K562 (cell line): ENCODE data around the gene LEPROT. TPM values are rescaled to one million over a fixed set of nuclear protein-coding genes. Genes with fewer than 3 reads are reported as not detected.
A peak's percentile ranks its signal among the peaks of the same experiment; 100 is the strongest.

Experiments used
- ARID2 ChIP-seq: fragments of 450-650 bp; IDR thresholded peaks from 2 replicates; pipeline ENCODE4 v1.6.1; 2017; ENCODE audit warnings: antibody characterized with exemption, mild to moderate bottlenecking
- DACH1 ChIP-seq: fragments of 450-650 bp; IDR thresholded peaks from 2 replicates; pipeline ENCODE4 v1.6.1; 2018; ENCODE audit not compliant: partially characterized antibody
- EWSR1 ChIP-seq: fragments of 450-650 bp; IDR thresholded peaks from 2 replicates; pipeline ENCODE4 v1.6.1; 2018; ENCODE audit warnings: borderline replicate concordance, mild to moderate bottlenecking, low read depth, moderate library complexity; ENCODE audit not compliant: partially characterized antibody
- FOXP1 ChIP-seq: sonication (generic); formaldehyde crosslinking; IDR thresholded peaks from 2 replicates; pipeline ENCODE4 v1.8.0; 2022; ENCODE audit warnings: mild to moderate bottlenecking, missing genetic modification reagents
- GTF2A2 ChIP-seq: IDR thresholded peaks from 2 replicates; pipeline ENCODE4 v1.6.1; 2016; ENCODE audit warnings: mild to moderate bottlenecking, missing genetic modification characterization, missing compliant biosample characterization
- HLTF ChIP-seq: fragments of 450-650 bp; IDR thresholded peaks from 2 replicates; pipeline ENCODE4 v1.6.1; 2016
- ILK ChIP-seq: fragments of 450-650 bp; IDR thresholded peaks from 2 replicates; pipeline ENCODE4 v1.6.1; 2016; ENCODE audit warnings: missing genetic modification characterization, low read depth, mild to moderate bottlenecking, missing compliant biosample characterization, moderate library complexity, borderline replicate concordance
- JUNB ChIP-seq: fragments of 450-650 bp; formaldehyde crosslinking; conservative IDR thresholded peaks from 2 replicates; pipeline ENCODE4 v1.4.0; 2020; ENCODE audit warnings: mild to moderate bottlenecking
- KLF13 ChIP-seq: fragments of 450-650 bp; IDR thresholded peaks from 2 replicates; pipeline ENCODE4 v1.6.1; 2016; ENCODE audit warnings: missing genetic modification characterization, low read depth, mild to moderate bottlenecking, missing compliant biosample characterization, moderate library complexity, borderline replicate concordance
- MCM5 ChIP-seq: fragments of 450-650 bp; IDR thresholded peaks from 2 replicates; pipeline ENCODE4 v1.6.1; 2016; ENCODE audit warnings: low read depth
- MYC ChIP-seq, 2 experiments: fragments of 250-450 bp in 1 of 2; sonication (Bioruptor Pico) in 1 of 2; IDR thresholded peaks; 2 replicates each; pipeline versions ENCODE4 v1.5.1 to v1.6.1; 2012 to 2021; ENCODE audit warnings: low read depth in 2 of 2, borderline replicate concordance in 1 of 2, improper control_type of control experiment in 1 of 2, low read length in 1 of 2, mild to moderate bottlenecking in 1 of 2, moderate library complexity in 1 of 2
- NFYB ChIP-seq: IDR thresholded peaks from 2 replicates; pipeline ENCODE4 v1.6.1; 2011; ENCODE audit warnings: mild to moderate bottlenecking, moderate library complexity; ENCODE audit not compliant: insufficient read length; ENCODE audit errors: extremely low read depth
- NR3C1 ChIP-seq: sonication (generic); formaldehyde crosslinking; IDR thresholded peaks from 2 replicates; pipeline ENCODE4 v1.8.1; 2022; ENCODE audit warnings: missing genetic modification reagents
- NR4A1 ChIP-seq, 2 experiments: fragments of 250-450 bp in 1 of 2; fragments of 450-650 bp in 1 of 2; sonication (Bioruptor Pico) in 1 of 2; IDR thresholded peaks; 2 replicates each; pipeline versions ENCODE4 v1.4.0 to v1.6.1; 2016 to 2020; ENCODE audit warnings: mild to moderate bottlenecking in 2 of 2, missing compliant biosample characterization in 1 of 2, missing genetic modification characterization in 1 of 2, moderate library complexity in 1 of 2
- PCBP2 ChIP-seq: fragments of 200-400 bp; formaldehyde crosslinking; IDR thresholded peaks from 2 replicates; pipeline ENCODE4 v1.6.1; 2018; ENCODE audit warnings: low read length, low read depth, mild to moderate bottlenecking, moderate library complexity; ENCODE audit not compliant: poor library complexity, severe bottlenecking
- PHTF2 ChIP-seq: fragments of 250-450 bp; sonication (Bioruptor Pico); IDR thresholded peaks from 2 replicates; pipeline ENCODE4 v1.5.0; 2021; ENCODE audit warnings: mild to moderate bottlenecking
- POLR2B ChIP-seq: fragments of 450-650 bp; IDR thresholded peaks from 2 replicates; pipeline ENCODE4 v1.6.1; 2018; ENCODE audit warnings: low read depth; ENCODE audit not compliant: partially characterized antibody
- RCOR1 ChIP-seq, 2 experiments: IDR thresholded peaks; 2 replicates each; pipeline ENCODE4 v1.6.1; 2012; ENCODE audit warnings: low read depth in 2 of 2, low read length in 2 of 2, borderline replicate concordance in 1 of 2, improper control_type of control experiment in 1 of 2
- SAP30 ChIP-seq: fragments of 200-600 bp; sonication (generic); IDR thresholded peaks from 2 replicates; pipeline ENCODE4 v1.6.1; 2012; ENCODE audit warnings: borderline replicate concordance, low read depth, mild to moderate bottlenecking, moderate library complexity, low read length, control low read depth, inconsistent platforms; ENCODE audit not compliant: insufficient read depth, poor library complexity, severe bottlenecking
- SIRT6 ChIP-seq: IDR thresholded peaks from one replicate; pipeline ENCODE4 v1.6.1; 2012; ENCODE audit warnings: low read depth, mild to moderate bottlenecking, control low read depth, inconsistent platforms, low read length, moderate library complexity
- SNIP1 ChIP-seq: fragments of 450-650 bp; IDR thresholded peaks from 2 replicates; pipeline ENCODE4 v1.7.1; 2017; ENCODE audit warnings: low read depth, mild to moderate bottlenecking
- THRAP3 ChIP-seq: fragments of 450-650 bp; IDR thresholded peaks from 2 replicates; pipeline ENCODE4 v1.6.1; 2016; ENCODE audit warnings: mild to moderate bottlenecking, inconsistent platforms, borderline replicate concordance
- ZFP1 ChIP-seq: fragments of 450-650 bp; formaldehyde crosslinking; IDR thresholded peaks from 2 replicates; pipeline ENCODE4 v1.4.0; 2020; ENCODE audit warnings: mild to moderate bottlenecking, mixed read lengths
- ZNF217 ChIP-seq: sonication (generic); formaldehyde crosslinking; IDR thresholded peaks from 2 replicates; pipeline ENCODE4 v1.8.0; 2022; ENCODE audit warnings: mild to moderate bottlenecking, missing genetic modification reagents
- ZNF232 ChIP-seq: sonication (generic); formaldehyde crosslinking; IDR thresholded peaks from 2 replicates; pipeline ENCODE4 v1.8.0; 2022; ENCODE audit warnings: mild to moderate bottlenecking, missing genetic modification reagents
- ZNF311 ChIP-seq: fragments of 250-450 bp; sonication (Bioruptor Pico); IDR thresholded peaks from 2 replicates; pipeline ENCODE4 v1.4.0; 2020; ENCODE audit warnings: mild to moderate bottlenecking, moderate library complexity
- ZNF75A ChIP-seq: fragments of 450-650 bp; formaldehyde crosslinking; IDR thresholded peaks from 2 replicates; pipeline ENCODE4 v1.4.0; 2020; ENCODE audit warnings: mild to moderate bottlenecking
- polyA plus RNA-seq, 8 experiments: library from polyadenylated mRNA; depleted of rRNA in 4 of 8; stranded (reverse) in 5 of 8; unstranded in 3 of 8; fragments of >200 nt; fragmentation: Nextera tagmentation in 2 of 8; fragmentation: Illumina TruSeq in 1 of 8; extraction: Ambion mirVana in 2 of 8; extraction: Trizol in 1 of 8; gene quantifications; 2 replicates each; pipeline versions ENCODE4 v1.2.1 to v1.2.3, GENCODE V29; 2011 to 2014; ENCODE audit warnings: inconsistent platforms in 1 of 8, missing spikeins in 1 of 8
- total RNA-seq, 7 experiments: library from RNA; depleted of rRNA in 6 of 7; stranded (reverse); fragments of >200 nt in 6 of 7; fragmentation: Illumina TruSeq in 2 of 7; extraction: Trizol in 2 of 7; gene quantifications; 2 replicates each; pipeline versions ENCODE4 v1.2.1 to v1.2.3, GENCODE V29; 2011 to 2021; ENCODE audit warnings: low replicate concordance in 1 of 7
- TF ChIP-seq, protein P1 (sequence below): IDR thresholded peaks from 2 replicates; pipeline ENCODE4 v1.6.1; 2011; ENCODE audit warnings: borderline replicate concordance, low read depth, mild to moderate bottlenecking, moderate library complexity, low read length; ENCODE audit not compliant: insufficient read depth, poor library complexity, severe bottlenecking

LEPROT gene
- total and polyA plus RNA-seq, 9 of the 15 experiments (the other 6 are each of a cell fraction or from before 2014, with no cell fraction given) = 28.1 to 97.5 (median 45.8) TPM

DNA sequence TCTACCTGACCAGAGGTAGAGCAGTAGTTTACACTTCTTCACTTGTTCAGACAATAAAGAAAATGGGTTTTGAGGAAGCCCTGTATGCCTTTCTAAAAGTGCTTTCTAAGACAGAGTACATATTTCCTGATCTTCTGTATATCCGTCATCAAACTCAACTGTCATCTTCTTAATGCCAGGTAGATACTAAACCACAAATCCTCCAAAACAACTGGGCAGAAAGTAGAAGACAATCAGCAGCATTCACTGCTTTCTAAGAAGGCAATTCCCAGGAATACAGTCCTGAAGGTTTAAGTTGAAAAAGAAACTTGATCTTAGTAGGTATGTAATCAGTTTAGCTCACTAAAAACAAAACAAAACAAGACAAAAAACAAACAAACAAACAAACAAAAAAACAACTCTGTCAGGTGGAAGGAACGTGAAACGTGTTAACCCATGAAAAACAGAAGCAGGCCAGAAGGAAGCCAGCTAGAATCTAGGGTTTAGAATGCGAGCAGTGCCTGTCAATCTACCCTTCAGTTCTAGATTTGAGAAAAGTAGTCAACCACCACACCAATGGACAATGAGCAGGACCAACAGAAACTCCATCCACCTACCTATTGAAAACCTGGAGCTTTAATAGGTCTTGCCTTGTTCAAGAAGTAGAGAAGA is 59.2 kb downstream of the LEPROT start (continued):
- no peak for TF ChIP-seq THRAP3
- TF ChIP-seq POLR2B = peak; percentile 25
- TF ChIP-seq HLTF = no peak
- TF ChIP-seq ZFP1 (CRISPR knock-in tag) = no peak
- TF ChIP-seq DACH1 = no peak
- TF ChIP-seq ZNF311 (CRISPR knock-in tag) = no peak
- TF ChIP-seq NFYB = no peak
- TF ChIP-seq, protein P1, sequence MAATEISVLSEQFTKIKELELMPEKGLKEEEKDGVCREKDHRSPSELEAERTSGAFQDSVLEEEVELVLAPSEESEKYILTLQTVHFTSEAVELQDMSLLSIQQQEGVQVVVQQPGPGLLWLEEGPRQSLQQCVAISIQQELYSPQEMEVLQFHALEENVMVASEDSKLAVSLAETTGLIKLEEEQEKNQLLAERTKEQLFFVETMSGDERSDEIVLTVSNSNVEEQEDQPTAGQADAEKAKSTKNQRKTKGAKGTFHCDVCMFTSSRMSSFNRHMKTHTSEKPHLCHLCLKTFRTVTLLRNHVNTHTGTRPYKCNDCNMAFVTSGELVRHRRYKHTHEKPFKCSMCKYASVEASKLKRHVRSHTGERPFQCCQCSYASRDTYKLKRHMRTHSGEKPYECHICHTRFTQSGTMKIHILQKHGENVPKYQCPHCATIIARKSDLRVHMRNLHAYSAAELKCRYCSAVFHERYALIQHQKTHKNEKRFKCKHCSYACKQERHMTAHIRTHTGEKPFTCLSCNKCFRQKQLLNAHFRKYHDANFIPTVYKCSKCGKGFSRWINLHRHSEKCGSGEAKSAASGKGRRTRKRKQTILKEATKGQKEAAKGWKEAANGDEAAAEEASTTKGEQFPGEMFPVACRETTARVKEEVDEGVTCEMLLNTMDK = no peak
- TF ChIP-seq EWSR1 = no peak
- no peak for TF ChIP-seq SNIP1
- no peak for TF ChIP-seq SIRT6
- TF ChIP-seq FOXP1 = no peak
- TF ChIP-seq GTF2A2 (tag) = no peak
- TF ChIP-seq NR4A1 (CRISPR knock-in tag; IDR thresholded peaks at IDR 0.05) = no peak
- TF ChIP-seq NR4A1 (tag; IDR thresholded peaks at IDR 0.05) = no peak
- TF ChIP-seq KLF13 = no peak
- no peak for TF ChIP-seq ZNF232 (CRISPR knock-in tag)
- TF ChIP-seq MYC (IDR thresholded peaks at IDR 0.05; ENCODE audit: low read depth, low read length) = no peak
- no peak for TF ChIP-seq MYC (CRISPR knock-in tag; IDR thresholded peaks at IDR 0.05; ENCODE audit: borderline replicate concordance, low read depth)
- no peak for TF ChIP-seq ZNF217 (CRISPR knock-in tag)
- TF ChIP-seq PCBP2 = no peak
- no peak for TF ChIP-seq JUNB
- no peak for TF ChIP-seq ZNF75A (CRISPR knock-in tag)
- TF ChIP-seq NR3C1 (CRISPR knock-in tag) = no peak
- peak; percentile 14; the same call in 1 of the 2 replicates for TF ChIP-seq ARID2
- no peak for TF ChIP-seq SAP30
- no peak for TF ChIP-seq MCM5
- TF ChIP-seq RCOR1 (IDR thresholded peaks at IDR 0.05; ENCODE audit: borderline replicate concordance in 1 of 2, low read depth in 2 of 2, low read length in 2 of 2) = no peak
- no peak for TF ChIP-seq PHTF2 (CRISPR knock-in tag)
- no peak for TF ChIP-seq ILK (tag)
